ENCODE measurements around the gene LRRC57.
A peak's percentile ranks its signal among the peaks of the same experiment; 100 is the strongest.

The LRRC57 gene

DNA sequence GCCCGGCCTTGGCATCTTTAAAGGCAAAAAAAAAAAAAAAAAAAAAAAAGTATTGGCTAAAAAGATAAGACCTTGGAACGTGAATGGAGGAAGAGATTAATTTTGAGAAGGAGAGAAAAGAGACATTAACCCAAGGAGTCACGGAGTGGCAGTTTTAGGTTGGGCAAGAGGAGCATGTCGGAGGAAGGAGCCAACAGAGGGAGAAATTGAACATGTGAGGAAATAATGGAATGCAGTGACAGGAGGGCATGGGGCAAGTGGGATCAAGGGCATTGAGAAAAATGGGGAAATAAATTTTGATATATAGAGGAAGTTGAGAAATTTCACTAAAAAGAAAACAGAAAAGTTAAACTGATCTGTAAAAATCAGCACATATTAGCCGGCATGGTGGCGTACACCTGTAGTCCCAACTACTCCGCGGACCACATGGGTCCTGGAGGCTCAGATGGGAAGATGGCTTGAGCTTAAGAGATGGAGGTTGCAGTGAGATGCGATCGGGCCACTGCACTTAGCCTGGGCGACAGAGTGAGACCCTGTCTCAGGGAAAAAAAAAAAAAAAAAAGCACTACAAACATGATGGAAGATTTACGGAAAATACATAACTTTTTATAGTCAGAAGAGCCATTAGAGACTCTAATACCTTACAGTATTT, 1.3 kb upstream of the LRRC57 start:
- no peak for DNase-seq (ENCODE audit: low spot score)

GRCh38 chr15:42549032-42549491, 469 bp upstream of the LRRC57 start:
- peak; percentile 64 for DNase-seq (ENCODE audit: low spot score)

- peak; percentile 18 for DNase-seq (ENCODE audit: low spot score)
Measured at GRCh38 chr15:42547918-42548248, 710 bp downstream of the LRRC57 start.

- DNase-seq (ENCODE audit: low spot score) = no peak
Measured at GRCh38 chr15:42544853-42545629, 3.6 kb downstream of the LRRC57 start.

DNA sequence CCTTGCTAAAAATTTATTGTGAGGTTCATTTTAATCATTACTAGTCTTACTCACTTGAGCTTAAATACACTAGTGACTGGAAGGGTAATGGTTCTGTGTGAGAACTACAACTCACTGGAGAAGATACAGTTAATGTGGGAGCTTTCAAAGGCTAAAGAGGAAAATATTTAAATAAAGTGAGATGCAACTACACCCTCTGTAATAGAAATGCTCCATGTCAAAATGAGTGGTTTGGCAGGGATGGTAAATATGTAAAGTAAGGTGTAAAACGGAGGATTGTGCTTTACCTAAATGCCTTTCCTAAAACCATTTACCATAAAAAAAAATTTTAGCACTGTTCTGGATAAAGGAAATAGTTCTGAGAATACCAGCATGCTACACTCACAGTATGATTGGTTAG, 15.3 kb downstream of the LRRC57 start:
- DNase-seq (ENCODE audit: low spot score) = no peak

GRCh38 chr15:42528970-42529369, 19.6 kb downstream of the LRRC57 start:
- no peak for DNase-seq (ENCODE audit: low spot score)

DNA sequence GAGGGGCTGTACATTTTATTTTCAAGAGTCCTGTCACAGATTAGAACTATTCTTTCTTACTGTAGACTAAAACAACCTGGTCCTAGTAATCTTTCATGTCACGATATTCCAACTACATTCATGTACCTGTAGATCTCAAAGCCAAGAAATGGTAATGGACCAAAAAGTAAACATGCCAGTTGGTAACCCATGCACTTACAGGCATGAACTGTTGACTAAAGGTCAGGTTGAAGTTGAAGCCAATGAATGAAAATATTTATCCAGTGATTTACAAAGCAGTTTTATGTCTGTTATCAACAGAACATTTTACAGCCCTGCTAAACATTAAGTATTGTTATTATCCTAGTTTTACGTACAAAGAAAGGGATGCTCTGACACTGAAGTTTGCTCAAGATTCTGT, 25.3 kb downstream of the LRRC57 start:
- DNase-seq (ENCODE audit: low spot score) = no peak

DNA sequence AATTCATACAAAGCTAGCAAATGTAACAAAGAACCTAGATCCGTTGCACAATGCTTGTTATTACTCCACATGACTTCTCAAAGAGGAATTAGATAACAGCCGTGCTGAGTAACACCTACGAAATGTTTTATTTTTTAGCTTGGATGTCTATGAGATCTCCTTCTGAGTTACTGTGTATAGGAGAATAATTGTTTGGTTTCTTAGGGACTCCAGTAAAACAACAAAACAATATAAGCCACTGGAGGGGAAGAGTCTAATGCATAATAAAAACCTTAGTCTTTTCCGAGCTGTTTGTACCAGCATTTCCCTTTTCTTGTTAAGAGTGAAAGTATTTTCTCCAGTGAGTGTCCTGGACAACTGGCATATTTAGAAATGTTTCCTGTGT, 37.6 kb downstream of the LRRC57 start:
- no peak for DNase-seq (ENCODE audit: low spot score)

DNA sequence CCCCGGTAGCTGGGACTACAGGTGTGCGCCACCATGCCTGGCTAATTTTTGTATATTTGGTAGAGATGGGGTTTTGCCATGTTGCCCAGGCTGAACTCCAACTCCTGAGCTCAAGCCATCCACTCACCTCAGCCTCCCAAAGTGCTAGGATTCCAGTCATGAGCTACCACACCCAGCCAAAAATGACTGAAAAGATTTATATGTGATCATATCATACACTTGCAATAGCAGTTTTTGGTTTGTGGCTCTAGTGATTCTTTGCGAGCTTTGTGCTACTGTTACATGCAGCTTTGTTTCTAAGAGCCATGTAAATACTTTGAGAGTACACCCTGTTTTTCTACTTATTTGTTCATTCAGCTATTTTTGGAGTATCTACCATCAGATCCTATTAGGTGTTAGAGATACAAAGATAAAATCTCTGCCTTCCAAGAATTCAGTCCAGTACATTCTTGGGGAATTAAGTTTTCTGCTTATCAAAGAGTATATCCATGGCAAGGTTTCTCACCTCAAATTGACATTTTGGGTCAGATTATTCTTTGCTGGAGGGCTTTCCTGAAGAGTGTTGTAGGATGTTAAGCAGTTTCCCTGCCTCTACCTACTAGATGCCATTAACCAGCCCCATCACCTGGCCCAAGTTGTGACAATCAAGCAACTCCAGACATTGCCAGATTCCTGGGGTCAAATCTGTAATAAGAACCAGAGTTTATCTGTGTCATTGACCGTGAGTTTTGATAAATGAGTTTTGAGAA, 38.2 kb downstream of the LRRC57 start:
- no peak for DNase-seq (ENCODE audit: low spot score)

DNA sequence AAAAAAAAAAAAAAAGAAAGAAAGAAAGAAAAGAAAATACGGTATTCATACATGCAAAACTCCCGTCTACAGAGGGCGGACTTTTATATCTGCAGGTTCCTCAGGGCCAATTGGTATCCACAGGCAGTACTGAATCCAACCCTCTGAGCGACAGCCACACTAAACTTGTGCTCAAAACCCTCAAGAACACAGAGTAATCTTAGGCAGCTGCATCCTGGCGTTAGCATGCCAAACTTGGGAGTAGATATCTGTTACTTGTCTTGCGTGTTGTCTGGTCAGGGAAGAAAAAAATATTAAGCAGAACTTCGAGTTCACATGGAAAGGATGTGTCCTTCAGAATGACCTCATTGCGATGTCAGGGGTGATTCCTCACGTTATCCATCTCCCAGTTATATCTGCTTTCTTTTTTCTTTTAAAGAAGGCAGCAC, 40.3 kb downstream of the LRRC57 start:
- DNase-seq (ENCODE audit: low spot score) = no peak

DNA sequence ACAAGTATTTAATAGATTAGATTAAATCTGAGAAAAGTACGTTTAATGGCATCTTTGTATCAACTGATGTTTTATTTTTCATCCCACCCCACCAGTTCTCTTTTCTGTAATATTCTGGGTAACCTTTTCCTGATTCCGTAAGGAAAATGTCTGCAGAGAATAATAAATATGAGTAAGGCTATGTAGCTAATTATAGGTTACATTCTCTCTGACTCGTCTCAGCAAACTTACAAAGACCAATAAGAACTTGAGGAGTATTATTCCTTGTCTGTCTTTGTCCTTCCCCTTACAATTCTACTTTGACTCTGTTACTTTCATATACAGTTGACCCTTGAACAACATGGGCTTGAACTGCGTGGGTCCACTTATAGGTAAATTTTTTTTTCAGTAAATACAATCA, 41.1 kb downstream of the LRRC57 start:
- DNase-seq (ENCODE audit: low spot score) = no peak

- DNase-seq (ENCODE audit: low spot score) = no peak
Measured at GRCh38 chr15:42504631-42505030, 44.0 kb downstream of the LRRC57 start.

- DNase-seq (ENCODE audit: low spot score) = peak; percentile 46
Measured at GRCh38 chr15:42503825-42504224, 44.8 kb downstream of the LRRC57 start.

DNA sequence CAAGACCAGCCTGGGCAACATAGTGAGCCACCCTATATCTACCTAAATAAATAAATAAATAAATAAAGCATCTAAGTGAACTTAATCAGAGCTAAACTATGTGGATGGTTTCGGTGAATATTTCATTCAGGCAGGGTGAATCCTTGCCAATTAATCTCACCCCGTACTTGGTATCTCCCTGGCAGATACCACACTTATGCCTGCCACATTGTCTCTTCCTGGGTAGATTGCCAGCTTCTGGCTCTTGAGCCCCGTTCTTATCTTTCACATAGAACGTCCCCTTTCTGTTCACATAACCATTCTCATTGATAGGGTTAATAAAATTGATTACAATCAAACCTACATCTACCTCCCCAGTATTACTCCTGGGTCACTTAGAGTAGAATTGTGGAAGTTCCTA, 46.1 kb downstream of the LRRC57 start:
- no peak for DNase-seq (ENCODE audit: low spot score)

DNA sequence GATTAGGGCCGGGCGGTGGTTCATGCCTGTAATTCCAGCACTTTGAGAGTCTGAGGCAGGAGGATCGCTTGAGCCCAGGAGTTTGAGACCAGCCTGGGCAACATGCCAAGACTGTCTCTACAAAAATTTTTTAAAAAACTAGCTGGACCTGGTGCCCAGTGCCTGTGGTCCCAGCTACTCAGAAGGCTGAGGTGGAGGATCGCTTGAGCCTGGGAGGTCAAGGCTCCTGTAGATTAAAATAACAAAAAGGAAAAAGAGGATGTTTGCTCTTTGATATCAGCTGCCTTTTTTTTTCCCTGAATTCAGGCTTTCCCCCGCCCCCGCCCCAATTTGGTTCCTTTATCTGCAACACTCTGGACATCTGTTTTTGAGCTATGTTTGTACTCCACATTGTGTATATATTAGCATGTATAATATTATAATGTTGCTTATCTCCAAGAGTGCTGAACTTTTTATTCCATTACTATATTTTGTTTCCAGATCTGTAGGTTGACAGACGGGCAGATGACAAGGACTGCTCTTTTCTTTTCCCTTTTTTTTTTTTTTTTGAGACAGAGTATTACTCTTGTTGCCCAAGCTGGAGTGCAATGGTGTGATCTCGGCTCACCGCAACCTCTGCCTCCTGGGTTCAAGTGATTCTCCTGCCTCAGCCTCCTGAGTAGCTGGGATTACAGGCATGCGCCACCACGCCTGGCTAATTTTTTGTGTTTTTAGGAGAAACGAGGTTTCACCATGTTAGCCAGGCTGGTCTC, 48.6 kb downstream of the LRRC57 start:
- DNase-seq (ENCODE audit: low spot score) = no peak

DNA sequence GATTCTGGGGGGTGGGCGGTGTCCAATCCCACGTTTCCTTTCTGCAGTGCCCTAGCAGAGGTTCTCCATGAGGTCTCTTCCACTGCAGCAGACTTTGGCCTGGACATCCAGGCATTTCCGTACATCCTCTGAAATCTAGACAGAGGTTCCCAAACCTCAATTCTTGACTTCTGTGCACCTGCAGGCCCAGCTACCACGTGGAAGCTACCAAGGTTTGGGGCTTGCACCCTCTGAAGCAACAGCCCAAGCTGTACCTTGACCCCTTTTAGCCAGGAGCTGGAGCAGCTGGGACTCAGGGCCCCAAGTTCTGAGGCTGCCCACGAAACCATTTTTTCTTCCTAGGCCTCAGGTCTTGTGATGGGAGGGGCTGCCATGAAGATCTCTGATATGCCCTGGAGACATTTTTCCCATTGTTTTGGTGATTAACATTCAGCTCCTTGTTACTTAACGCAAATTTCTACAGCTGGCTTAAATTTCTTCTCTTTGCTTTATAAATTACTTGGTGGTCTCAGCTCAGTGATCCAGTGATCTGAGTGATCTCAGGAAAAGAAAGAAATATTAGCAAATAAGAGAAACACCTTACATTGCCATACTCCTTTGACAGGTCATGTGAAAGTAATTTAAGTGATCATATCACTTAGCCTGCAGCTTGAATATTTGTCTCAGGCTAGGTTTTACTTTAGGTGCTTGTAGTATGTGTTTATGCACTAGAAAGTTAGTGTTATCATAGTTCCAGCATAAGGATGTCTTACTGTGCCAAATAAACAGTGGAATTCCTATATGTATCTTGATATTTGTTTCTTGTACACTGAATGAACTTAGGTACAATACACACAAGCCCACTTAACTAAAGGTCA, 50.2 kb downstream of the LRRC57 start:
- DNase-seq (ENCODE audit: low spot score) = no peak

DNA sequence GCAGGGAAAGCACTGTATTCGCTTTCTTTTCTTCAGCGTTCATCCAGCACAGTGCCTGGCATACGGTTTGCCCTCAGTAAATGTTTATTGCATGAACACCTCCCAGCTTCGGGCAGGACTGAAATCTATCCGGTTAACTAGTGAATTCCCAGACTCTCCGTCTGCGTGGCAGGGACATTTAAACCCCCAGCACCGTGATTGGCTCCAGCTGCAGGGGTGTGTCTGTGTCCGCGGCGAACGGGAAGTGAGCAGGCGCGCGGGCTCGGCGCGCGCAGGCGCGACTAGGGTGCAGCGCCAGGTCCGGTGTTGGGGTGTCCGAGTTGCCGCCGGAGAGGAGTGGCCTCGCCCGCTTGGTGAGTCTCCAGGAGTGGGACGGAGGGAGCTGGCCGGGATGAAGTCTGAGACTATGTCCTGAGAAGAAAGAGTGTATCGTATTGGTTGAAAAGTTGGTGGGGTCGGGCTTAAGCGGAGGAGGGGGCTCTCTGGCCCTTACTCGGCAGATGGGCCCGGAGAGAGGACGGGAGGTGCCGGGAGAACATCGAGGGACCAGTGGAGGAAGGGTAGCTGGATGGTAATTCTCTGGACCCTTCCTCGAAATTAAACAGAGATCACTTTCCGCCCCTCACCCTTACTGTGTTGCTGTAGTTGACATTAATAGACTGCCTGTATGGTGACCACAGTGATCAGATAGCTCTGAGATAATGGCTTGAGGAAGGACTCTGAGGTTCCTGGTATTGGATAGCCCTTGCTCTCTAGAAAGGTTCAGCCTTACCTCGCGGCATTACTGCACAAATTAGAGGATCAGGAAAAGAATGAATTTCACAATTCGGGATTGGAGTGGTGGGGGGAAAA, 53.0 kb downstream of the LRRC57 start, which contains the start of gene SNAP23:
TSS of gene SNAP23 (plus strand) at position 274 of the 852 bp plus-strand sequence. CDS start 16,213 bp downstream, outside the sequence.
- peak; percentile 92 for DNase-seq (ENCODE audit: low spot score)

DNA sequence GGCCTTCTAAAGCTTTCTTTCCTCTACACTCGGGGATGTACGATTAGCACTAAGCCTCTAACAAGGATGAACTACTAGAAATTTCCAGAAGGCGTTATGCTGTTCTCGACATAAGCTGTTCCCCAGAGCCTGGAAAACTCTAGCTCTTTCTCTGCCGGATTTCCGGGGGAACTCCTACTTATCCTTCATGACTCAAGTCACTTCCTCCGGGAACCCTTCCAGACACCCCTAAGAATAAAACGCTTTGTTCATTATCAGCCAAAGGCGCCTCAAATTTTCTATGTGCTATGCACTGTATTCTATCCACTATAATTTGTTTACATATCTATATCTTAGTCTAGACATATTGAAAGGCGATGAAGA, 53.6 kb downstream of the LRRC57 start:
- DNase-seq (ENCODE audit: low spot score) = no peak

- DNase-seq (ENCODE audit: low spot score) = peak; percentile 38
Measured at GRCh38 chr15:42493679-42494078, 54.9 kb downstream of the LRRC57 start.

- DNase-seq (ENCODE audit: low spot score) = no peak
Measured at GRCh38 chr15:42491539-42492225, 56.9 kb downstream of the LRRC57 start.
